Measurements from ENCODE around the gene PARD6G.

DNA sequence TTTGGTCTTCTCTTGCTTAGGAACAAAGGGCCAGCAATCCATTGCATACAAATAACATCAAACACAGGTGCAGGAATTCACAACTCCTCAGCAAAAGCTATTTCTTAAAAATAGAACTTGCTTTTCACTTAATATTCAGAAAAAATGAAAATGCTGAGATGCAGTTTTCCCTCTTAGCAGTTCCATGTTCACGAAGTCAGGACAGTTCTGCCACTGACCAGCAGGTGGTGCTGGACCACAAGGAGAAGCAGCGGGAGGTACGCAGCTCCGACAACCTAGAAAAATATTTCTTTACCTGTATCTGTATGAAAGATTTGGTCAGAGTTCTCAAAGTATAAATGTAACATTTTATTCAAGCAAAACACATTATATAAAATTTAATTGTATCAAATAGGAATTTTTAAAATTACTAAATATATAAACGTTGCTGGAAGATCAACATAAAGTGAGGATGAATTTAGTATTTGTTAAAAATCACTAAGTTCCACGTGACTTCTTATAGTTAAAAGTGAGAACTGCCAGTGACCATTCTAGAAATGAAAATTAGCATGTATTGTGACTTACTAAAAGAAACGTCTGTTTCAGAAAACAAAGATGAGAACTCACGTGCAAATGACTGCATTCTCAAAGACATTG is 89.5 kb downstream of the PARD6G start:
- TF ChIP-seq CTCF (IDR thresholded peaks at IDR 0.05): peak; percentile 63 to 97 (median 75)
- no peak for TF ChIP-seq POLR2A (IDR thresholded peaks at IDR 0.05)
- no peak for TF ChIP-seq EP300 (IDR thresholded peaks at IDR 0.05)
- no peak for TF ChIP-seq POLR2AphosphoS5 (IDR thresholded peaks at IDR 0.05)

Data from upper lobe of left lung (tissue), 4 donors.